Suppressor macrophage treated with lipopolysaccharide for 1 hour (primary cell): ENCODE results near the gene SMIM24.

Source experiments
- DNase-seq, 3 donors: peaks; one replicate each; pipeline ENCODE4 v3.0.0-alpha.2; 2020 to 2022

Gene SMIM24

DNA sequence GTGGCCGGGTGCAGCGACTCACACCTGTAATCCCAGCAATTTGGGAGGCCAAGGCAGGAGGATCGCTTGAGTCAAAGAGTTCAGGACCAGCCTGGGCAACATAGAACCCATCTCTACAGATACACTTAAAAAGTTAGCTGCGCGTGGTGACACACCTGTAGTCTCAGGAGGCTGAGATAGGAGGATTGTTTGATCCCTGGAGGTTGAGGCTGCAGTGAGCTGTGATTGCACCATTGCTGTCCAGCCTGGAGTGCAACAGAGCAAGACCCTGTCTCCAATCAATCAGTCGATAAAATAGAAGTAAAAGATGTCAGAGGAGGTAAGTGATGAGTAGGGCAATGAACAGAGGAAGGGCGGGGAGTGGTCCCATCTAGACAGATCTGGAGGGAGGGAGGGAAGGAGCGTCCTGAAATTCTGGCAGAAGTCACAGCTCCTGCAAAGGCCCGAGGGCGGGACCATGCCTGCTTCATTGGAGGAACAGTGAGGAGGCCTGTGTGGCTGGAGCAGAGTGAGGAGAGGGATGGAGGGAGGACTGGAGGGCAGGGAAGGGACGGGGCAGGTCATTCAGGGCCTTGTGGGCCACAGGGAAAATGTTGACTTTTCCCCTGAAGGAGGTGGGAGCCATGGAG is 9.7 kb downstream of the SMIM24 start:
- DNase-seq, result no peak

DNA sequence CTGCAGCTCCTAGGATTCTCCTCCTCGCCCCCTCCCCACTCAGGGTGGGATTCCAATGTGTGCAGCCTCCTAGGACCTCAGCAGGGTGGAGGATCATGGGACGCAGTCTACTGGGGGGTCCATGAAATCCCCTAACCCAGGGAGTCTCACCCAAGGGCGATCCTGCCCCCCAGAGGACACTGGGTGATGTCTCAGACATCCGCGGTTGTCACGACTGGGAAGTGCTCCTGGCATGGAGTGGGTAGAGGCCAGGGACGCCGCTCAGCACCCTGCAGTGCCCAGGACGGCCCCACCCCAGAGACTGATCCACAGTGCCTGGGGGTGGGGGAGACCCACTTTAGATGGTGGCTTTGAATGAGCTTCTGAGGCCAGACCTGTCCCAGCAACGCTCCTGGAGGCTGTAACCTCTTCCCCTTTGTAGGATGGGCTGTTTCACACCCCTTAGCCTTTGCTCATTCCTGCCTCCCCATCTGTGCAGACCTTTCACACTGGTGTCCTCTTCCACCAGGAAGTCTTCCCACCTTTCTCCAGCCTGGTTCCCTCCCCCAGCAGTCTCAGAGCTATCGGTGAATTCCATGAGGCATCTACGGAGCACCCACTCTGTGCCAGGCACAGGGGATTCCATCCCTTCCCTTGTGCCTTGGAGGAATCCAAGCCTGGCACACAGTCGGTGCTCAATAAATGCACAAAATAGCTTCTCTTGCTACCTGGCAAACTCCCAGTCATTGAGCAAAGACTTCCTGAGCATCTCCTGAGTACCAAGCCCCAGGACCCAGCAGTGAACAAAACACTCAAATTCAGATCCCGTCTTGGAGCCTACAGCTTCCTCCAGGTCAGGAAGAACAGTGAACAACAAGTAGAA is 10.5 kb downstream of the SMIM24 start:
- DNase-seq, result no peak

DNA sequence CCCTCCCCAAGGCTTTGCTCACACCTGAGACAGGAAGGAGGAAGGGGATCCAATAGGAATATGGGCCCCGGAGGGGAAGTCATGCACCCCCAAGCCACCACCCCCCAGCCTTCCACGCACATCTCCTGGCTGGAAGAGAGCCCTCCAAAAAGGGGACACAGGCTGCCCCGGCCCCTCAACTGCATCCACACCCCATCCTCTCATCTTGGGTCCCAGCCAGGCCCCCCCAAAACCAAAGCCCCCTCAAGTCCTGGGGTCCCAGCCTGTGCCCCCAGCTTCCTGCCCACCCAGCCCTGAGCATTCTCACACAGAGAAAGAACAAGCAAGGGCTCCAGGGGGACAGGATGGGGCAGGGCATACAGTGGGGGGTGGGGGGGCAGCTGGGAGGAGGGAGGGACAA is 12.1 kb downstream of the SMIM24 start:
- DNase-seq, result no peak

DNA sequence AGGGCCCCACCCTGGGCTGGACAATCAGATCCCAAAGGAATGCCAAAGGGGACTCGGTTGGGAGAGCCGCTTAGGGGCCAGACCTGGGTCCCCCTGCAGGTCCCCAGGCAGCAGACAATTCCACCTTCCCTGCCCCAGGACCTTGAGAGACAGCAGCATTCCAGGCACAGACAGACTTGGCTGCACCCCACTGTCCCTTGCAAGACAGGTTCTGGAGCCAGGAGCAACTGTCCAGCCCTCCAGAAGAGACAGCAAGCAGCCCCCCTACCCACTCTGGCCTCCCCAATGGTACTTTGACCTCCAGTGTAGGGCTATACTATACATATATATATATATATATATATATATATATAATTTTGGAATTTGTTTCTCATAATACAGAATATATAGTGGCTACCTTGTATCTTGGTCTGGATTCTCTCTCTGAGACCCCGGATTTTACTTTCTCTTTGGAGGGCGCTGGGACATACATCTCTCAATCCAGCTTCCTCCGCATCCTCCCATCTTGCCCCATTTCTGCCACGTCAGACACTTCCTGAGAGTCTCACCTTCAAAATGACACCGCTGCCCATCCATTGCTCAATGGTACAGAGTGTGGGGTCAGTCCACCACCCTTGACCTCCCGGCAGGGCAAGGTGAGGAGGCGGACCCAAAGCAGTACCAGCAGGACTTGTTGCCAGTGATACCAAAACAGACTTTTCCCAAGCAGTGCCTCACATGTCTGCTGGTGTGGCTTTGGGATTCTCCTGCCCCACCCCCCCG is 12.7 kb downstream of the SMIM24 start:
- no peak for DNase-seq

DNA sequence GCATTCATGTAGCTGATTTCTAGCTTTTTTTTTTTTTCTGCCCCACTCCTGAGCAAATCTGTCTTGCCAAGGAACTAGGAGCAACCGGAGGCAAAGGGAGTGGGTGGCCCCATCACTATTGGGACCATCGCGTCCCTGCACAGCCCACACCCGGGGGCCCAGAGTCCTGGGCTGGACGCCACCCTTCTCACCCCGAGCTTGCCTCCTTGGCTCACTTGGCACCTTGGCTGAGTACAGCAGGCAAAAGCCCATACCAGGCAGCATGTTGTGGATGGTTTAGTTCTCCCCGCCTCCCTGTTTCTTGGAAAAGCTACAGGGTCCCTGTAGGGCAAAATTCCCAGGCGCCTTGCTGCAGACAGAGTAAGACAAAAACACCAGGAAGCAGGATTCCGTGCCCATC is 13.7 kb downstream of the SMIM24 start:
- DNase-seq, result no peak

DNA sequence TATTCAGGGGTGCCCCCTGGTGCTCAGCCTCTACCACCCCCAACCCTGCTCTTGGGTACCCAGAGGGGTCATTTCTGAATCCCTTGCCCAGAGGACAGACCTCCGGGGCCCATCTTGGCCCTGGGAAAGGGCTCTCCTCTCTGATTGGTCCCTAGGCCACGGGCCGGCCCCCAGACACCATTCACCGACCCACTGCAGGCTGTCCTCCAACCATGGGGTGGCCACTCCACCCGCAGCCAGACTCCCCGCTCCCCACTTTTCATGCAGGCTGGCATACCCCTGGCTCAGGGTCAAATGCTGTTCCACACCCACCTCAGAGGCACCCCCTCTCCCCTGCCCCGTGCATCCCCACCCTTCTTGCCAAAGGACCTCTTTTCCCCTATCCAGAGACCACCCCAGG is 14.8 kb downstream of the SMIM24 start:
- DNase-seq, result no peak

DNA sequence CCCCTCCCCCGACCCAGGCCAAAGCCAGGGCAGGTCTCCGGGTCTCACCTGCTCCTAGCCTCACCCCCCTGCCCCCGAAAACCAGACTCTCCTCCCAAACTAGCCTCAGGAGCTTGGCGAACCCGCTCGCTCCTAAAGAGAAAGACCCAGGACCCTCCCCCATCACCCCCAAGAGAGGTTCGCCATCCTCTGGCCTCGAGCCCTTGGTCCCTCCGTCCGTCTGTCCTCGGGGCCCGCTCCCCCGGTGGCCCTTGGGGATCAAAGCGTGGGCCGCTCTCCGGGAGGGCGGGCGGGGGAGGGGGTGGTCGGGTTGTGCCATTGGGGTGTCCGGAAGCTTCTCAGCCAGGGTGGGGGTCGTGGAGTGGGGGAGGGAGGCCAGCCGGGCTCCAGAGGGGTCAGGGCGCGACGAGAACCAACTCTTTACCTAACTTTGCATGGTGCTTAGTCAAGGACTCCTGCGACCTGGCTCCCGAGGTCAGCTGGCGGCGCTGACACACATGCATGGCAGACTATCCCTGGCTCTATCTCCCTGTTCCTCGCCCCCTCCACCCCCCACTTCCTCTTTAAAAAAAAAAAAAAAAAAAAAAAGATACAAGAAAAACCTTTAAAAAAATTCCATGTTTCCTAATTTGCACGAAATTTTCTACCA is 15.6 kb downstream of the SMIM24 start:
- peak; percentile 33 to 54 (median 36) for DNase-seq

DNA sequence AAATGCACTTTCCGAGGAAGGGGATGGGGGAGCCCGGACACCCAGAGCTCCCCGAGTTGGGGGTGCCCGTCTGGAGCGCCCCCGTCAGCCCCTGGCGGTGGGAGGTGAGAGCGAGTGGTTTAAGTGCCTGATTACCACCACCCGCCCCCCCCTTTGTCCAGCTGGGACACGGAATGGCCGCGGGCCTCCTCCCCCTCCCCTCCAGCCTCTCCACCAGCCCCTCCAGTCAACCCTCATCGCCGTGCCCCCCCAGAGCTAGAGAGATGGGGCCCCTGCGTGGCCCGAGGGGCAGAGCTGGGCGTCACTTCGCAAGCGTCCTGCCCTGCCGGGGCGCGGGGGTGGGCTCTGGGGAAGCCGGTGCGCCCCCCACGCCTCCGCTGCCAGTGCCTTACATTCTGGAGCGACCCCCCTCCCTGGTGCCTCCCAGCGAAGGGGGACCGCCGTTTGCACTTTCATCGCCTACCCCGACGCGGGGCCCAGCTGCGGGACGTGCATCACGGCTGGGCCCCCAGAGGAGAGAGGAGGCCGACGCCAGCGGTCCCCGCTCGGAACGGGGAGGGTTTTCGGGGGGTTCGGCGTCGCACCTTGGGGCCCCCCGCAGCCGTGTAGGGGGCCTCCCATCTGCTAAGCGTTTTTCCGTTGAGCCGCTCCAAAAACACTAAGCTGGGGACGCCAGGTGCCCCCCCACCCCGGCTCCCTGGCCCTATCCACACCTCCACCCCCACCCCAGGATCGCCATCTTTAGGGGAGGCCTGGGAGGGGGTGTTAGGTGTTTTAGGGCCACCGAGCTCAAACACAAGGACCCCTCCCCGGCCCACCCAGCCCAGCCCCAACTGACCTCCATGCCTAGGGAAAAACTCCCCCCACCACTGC is 16.4 kb downstream of the SMIM24 start:
- DNase-seq, result no peak

DNA sequence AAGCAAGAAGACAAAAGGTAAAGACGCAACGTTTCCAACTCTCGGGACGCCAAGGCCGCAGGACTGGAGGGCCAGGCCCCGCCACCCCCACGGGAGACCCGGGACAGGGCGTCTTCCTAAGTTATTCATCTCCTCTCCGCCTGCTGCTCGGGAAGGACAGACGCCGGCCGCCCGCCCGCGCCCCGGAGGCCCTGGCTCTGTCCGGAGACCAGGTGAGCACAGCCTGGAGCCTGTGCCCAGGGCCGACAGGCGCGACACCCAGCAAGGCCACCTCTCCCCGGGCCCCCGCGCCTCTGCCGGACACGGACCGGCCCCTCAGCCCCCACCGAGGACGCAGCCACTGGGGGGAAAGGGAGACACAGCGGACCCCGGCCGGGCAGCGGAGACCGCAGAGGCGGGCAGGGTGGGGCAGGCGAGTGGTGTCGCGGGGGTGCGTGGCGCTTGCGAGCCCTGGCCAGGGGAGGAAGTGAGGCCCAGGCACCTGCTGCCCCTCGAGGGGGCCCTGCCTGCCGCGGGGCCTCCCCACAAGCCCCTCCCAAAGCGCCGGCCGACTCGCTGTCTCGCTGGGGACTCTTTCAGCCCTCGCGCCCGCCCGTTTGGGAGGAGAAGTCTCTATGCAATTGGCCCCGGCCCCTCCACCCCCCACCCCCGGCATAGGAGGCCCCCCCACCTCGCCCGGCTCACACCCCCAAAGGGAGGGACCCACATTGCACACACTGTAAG is 17.2 kb downstream of the SMIM24 start:
- DNase-seq, result no peak

DNA sequence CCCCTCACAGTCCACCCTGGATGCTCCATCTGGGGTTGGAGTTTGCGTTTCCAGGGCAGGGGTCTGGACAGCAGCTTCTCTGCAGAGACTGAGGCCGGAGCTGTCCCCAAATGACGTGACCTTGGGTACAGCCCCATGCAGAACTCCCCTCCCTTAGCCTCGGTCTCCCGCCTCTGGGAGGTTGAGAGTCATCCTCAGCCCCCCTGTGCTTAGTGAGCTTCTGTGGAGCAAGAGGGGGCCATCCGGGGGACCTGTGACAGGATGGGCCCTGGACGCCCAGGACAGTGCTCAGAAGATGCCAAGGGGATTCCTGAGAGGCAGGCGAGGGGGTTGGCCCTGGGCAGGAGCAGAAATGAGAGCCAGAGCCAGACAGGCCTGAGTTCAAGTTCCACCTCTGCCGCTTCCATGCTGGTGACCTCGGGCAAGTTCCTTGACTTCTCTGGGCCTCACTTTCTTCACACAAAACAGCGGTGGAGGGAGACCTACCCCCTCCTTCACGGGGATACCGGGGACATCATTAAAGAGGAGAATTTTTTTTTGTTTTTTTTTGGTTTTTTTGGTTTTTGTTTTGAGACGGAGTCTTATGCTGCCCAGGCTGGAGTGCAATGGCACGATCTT is 20.3 kb downstream of the SMIM24 start:
- no peak for DNase-seq

DNA sequence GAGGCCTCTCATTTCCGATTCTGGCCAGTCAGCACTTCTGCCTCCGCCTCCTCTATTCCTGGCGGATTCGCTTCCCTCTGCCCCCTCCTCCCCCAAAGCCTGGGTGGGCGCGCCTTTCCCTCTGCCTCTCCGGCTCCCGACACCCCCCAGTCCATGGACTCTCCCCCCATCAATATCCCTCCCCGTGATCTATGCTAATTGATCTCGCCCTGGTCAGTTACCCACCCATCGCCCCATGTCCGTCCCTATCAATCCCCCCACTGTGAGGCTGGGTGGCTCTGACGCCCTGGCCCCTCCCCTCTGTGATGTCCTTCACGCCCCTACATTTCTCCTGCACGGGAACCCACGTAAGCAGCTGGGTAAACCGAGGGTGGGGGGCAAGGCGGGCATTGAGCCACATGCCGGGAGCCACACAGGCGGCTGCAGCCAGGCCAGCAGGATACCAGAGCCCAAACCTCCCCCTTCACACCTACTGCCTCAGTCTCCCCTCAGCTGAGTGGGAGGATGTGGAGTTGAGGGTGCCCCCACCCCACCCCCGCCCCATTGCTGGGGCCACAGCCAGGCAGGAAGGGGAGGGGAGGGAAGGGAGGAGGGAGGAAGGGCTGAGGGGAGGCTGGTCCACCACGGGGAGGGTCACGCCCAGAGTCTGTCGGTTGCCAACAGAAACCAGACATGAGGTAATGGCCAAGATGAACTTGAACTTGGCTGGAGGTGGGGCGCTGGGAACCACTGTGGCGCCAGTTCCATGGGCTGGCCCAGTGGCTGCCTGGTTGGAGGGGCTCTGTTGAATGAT is 21.0 kb downstream of the SMIM24 start:
- no peak for DNase-seq

DNA sequence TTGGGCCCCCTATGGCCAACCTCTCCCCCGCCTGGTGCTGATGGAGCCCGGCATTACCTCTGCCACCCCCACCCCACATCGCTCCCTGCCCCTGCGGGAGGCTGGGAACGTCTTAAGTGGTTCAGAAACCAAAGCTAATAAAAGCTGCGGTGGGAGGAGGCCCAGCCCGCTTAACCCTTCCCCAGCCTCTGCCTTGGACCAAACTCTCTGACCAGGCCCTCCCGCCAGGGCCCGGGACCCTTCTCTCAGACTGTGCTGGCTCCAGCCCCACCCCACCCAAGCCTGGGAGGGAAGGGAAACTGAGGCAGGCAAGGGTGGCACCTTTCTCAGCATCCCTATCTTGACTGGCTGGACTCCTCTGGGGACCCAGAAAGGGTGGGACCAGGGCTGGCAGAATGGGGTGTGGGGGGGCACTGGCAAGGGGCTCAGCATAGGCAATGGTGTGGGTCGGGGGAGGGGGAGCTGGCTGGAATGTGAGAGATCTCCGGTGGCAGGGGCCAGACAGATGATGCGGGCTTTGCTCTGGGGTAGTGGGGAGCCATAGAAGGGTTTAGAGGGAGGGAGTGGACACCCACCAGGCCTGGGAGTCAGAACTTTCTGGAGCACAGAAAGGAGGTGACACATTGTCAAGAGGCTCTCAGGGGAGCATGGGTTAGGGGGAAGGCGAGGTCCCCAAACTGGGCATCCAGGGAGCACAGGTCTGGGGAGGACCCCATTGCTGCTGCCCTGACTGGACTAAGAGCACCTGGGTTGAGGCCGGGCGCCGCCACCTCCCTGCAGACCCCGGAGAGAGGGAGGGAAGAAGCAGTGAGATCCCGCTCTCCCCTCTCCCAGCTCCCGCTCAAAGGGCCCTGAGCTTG is 21.9 kb downstream of the SMIM24 start:
- no peak for DNase-seq

DNA sequence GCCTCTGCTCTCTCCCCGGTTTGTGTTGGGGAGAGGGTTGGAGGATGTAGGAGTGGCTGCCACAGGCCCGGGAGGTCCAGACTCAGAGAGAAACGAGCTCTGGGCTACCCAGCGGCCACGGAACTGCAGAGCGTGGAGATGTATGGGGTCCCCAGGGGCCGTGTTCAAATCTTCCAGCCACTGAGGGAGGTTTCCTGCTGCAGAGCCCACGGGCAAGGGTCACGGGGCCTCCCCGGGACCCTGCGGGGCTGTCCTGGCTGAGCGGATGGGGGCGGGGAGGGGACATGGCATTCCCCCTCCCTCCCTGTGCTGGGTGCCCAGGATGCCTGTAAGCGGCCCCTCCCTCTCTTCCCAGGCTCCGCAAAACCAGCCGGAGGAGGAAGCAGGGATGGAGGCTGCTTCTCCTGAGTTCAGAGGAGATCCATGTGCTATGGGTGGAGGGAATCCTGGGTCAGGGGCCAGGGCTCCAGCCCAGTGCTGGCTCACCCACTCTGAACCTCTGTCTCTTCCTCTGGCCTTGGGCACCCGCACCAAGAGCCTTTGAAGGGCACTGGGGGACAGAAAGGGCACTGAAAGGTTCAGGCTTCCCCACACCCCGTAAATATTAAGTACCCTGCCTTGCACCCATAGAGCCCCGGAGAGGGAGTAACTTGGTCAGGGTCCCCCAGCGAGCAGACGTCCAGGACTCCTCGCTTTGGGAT is 22.6 kb downstream of the SMIM24 start:
- DNase-seq, result no peak

DNA sequence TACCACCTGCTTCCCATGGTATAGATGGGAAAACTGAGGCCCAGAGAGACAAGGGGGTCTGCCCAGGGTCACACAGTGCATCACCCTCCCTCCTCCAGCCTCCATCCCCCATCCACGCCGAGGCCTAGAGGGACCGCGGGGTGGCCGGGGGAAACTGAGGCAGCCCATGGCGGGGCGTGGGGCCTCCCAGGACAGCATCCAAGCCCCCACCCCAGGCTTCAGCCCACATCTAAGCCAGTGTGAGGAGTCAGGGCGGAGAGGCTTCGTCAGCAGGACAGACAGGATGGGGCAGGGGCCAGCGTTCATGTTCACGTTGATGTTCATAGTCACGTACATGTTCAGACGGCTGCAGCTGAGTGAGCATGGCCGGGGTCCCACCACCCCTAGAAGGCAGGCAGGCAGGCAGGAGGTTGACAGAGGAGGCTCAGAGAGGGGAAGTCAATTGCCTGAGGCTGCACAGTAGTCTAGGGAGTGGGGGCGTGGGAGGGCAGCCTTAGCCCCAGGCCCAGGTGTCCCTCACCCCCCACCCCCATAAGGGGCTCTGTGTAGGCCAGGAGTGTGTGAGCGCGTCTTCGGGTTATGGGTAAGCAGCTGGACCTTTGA is 23.3 kb downstream of the SMIM24 start:
- no peak for DNase-seq

DNA sequence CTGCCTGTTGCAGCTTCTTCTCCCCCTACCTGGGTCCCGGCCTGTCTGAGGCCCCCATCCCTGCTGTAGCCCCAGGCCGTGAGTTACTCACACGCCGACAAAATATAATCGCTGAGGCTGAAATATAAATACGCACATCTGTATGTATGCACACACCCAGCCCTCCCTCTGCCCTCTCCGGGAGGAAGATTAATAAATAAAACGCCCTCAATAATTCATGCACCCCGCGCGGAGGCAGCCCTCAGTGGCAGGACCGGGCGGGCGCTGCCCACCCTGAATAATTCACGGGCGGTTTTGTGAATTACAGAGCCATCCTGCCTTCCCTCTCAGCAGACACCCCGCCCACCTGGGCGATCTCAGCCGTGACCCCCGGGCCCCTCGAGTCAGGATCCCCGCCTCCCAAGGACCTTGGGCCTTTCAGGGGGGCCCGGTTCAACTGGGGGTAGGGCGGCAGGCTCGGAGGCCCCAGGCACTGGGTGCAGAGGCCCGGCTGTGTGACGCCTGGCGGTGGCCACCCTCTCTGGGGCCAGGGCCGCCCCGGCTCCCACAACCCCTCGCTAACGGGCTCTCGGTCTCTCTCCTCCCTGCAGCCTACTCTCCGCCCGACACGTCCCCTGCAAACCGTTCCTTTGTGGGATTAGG is 24.2 kb downstream of the SMIM24 start:
- DNase-seq, result no peak

DNA sequence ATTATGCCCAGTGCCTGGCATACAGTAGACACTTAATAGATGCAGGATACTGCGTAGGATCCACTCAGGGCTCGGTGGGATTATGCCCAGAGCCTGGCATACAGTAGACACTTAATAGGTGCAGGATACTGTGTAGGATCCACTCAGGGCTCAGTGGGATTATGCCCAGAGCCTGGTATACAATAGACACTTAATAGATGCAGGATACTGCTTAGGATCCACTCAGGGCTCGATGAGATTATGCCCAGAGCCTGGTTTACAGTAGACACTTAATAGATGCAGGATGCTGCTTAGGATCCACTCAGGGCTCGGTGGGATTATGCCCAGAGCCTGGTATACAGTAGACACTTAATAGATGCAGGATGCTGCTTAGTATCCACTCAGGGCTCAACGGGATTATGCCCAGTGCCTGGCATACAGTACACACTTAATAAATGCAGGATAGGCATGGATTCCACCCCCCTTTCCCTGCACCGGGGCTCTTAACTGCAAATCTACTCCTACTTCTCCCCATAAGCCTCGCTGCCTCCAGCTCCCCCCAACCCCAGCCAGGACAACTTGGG is 24.9 kb downstream of the SMIM24 start:
- no peak for DNase-seq
